Ascending aorta (tissue), 2 donors: Measurements from ENCODE around the gene GARRE1. TPM values are rescaled to one million over a fixed set of nuclear protein-coding genes. Genes with fewer than 3 reads are reported as not detected.

Source experiments
- DNase-seq, 2 donors: peaks; one replicate each; pipeline ENCODE4 v3.0.0-alpha.2; 2019; ENCODE audit warnings: low spot score in 2 of 2
- H3K27ac ChIP-seq, 2 donors: fragments of 200-600 bp; sonication (generic); one replicate each; pipeline ENCODE4 v1.5.1; 2016 to 2017; ENCODE audit warnings: mild to moderate bottlenecking in 1 of 2
- H3K27me3 ChIP-seq: fragments of 200-600 bp; sonication (generic); one replicate; pipeline ENCODE4 v1.5.1; 2017
- H3K36me3 ChIP-seq, 2 donors: fragments of 200-600 bp; sonication (generic); one replicate each; pipeline ENCODE4 v1.5.1; 2016
- H3K4me1 ChIP-seq, 2 donors: fragments of 200-600 bp; sonication (generic); one replicate each; pipeline ENCODE4 v1.5.1; 2016 to 2017; ENCODE audit warnings: mild to moderate bottlenecking in 1 of 2
- H3K4me3 ChIP-seq, 2 donors: fragments of 200-600 bp; sonication (generic); one replicate each; pipeline ENCODE4 v1.5.1; 2016 to 2017; ENCODE audit warnings: mild to moderate bottlenecking in 1 of 2
- H3K9me3 ChIP-seq, 2 donors: fragments of 200-600 bp; sonication (generic); one replicate each; pipeline ENCODE4 v1.5.1; 2016
- intact Hi-C: fragments of 100-400 bp; cut with DNase I; formaldehyde crosslinking; loops from one replicate; pipeline ENCODE4 v1.15.1; 2023
- total RNA-seq: library from RNA; depleted of rRNA; stranded (reverse); fragments of >200 nt; gene quantifications from one replicate; pipeline ENCODE4 v1.1.0, GENCODE V29; 2016
- TF ChIP-seq, protein P1 (sequence below), 3 experiments: fragments of 200-600 bp in 2 of 3; fragments of 450-650 bp in 1 of 3; sonication (generic) in 2 of 3; IDR thresholded peaks; one replicate each; pipeline ENCODE4 v1.5.1; 2016 to 2019; ENCODE audit warnings: antibody characterized with exemption in 3 of 3, mild to moderate bottlenecking in 1 of 3, moderate library complexity in 1 of 3

GARRE1 gene
- total RNA-seq, 1 donor from 2014 or later, result 59.2 TPM

DNA sequence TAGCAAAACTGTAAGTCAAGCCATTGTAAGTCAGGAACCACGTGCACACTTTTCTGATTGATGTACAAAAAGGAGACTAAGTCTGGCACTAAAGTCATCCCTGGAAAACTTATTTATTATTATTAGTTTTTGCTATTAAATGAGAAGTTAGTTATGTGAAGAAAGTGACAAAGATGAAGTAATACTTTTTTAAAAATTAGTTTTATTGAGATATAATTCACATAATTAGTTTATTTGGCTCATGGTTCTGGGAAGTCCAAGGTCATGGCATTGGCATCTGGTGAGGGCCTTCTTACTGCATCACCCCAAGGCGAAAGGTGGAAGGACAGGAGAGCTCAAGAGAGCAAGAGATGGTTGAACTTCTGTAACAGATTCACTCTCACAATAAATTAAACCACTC lies 36.9 kb downstream of the GARRE1 start:
- H3K4me3 ChIP-seq, result no peak overlapping the region
- no peak for DNase-seq
- no peaks in the 10 kb centered on the region for H3K27me3 ChIP-seq
- peaks cover 0 to 4% of the 10 kb centered on the region in 2 donors for H3K36me3 ChIP-seq
- intact Hi-C loops, result no loop called here
- H3K9me3 ChIP-seq, result no peaks in the 10 kb centered on the region
- H3K27ac ChIP-seq, result no peak overlapping the region
- TF ChIP-seq, protein P1, sequence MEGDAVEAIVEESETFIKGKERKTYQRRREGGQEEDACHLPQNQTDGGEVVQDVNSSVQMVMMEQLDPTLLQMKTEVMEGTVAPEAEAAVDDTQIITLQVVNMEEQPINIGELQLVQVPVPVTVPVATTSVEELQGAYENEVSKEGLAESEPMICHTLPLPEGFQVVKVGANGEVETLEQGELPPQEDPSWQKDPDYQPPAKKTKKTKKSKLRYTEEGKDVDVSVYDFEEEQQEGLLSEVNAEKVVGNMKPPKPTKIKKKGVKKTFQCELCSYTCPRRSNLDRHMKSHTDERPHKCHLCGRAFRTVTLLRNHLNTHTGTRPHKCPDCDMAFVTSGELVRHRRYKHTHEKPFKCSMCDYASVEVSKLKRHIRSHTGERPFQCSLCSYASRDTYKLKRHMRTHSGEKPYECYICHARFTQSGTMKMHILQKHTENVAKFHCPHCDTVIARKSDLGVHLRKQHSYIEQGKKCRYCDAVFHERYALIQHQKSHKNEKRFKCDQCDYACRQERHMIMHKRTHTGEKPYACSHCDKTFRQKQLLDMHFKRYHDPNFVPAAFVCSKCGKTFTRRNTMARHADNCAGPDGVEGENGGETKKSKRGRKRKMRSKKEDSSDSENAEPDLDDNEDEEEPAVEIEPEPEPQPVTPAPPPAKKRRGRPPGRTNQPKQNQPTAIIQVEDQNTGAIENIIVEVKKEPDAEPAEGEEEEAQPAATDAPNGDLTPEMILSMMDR (IDR thresholded peaks at IDR 0.05), result no peak
- H3K4me1 ChIP-seq, result no peaks in the 10 kb centered on the region

DNA sequence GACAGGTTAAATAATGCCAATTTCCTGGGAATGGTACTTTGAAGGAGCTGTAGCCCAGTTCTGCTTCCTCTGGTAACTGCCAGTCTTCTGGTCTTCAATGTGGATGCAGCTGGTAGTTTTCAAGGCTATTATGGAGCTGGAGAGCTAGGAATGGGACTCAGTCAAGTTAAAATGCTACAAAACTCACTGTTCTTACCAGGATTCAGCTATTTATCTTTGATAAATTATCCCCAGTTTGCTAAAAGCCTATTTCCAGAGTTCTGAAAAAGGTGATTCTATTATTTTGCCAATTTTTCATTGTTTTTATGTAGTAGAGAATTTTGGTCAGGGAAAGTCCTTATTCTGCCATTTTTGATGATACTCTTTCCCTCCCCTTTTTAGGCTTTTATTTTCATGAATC lies 40.7 kb downstream of the GARRE1 start:
- DNase-seq, result no peak
- intact Hi-C loops, result no loop called here
- Histone ChIP-seq H3K27me3 (no peaks in the 10 kb centered on the region), H3K27ac (peak overlapping the region; percentile 21 to 26), H3K9me3 (no peaks in the 10 kb centered on the region), H3K4me3 (no peak overlapping the region), H3K36me3 (peaks cover 2 to 5% of the 10 kb centered on the region in 2 donors), H3K4me1 (no peaks in the 10 kb centered on the region)
- TF ChIP-seq, protein P1 (IDR thresholded peaks at IDR 0.05), result no peak

DNA sequence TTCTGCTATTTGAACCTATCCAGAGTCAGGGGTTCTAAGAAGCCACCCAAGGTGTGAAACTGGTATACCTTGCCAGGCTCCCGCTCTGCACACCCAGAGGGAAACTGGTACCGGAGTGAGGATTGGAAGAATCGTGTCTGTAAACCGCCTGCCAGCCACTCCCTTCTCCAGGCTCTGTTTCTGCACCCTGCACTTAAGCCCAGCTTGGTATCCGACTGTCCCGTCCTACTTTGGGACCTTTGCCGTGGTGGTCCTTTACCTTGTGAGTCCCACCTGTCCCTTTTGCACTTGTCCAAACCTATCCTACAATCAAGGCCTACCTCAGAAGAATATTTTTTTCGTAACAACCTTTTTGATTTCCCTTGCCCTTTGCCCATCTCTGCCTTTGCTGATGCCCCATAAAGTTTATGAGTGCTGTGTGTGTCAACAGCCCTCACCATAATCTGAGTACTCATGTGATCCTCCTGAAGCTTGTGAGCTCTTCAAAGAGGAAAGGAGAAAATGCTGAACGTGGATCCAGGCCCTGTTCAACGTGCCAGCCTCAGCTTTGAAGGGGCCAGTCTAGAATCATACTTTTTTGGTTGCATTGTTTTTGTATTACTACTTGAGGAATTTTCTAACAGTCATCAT lies 44.7 kb downstream of the GARRE1 start:
- no peak for DNase-seq

DNA sequence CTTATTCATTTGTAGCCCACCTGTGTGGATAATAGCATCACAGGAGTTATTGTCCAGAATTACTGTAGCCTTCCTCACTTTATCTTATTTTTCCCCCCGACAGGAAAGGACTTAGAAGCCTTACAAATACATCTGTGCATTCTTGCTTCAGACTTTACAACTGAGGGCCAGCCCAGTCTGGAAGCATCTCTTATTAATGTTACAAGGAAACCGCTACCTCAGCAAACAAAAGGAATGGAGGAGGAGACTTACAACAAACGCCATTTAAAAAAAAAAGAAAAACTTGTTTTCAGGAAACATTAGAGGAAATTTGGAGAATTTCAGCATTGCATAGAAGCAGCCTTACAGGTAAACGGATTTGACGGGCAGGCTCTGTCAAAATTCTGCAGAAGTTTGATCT lies 45.2 kb downstream of the GARRE1 start:
- Histone ChIP-seq H3K27ac (no peak overlapping the region), H3K4me3 (no peak overlapping the region), H3K4me1 (no peaks in the 10 kb centered on the region), H3K36me3 (peaks cover 18 to 37% of the 10 kb centered on the region in 2 donors), H3K9me3 (no peaks in the 10 kb centered on the region), H3K27me3 (no peaks in the 10 kb centered on the region)
- intact Hi-C loops, result no loop called here
- DNase-seq, result no peak
- TF ChIP-seq, protein P1 (IDR thresholded peaks at IDR 0.05), result no peak

More for the DNA sequence above, 44.7 kb downstream of the GARRE1 start:
- TF ChIP-seq, protein P1 (IDR thresholded peaks at IDR 0.05), result no peak
- peaks cover 18 to 34% of the 10 kb centered on the region in 2 donors for H3K36me3 ChIP-seq
- H3K9me3 ChIP-seq, result no peaks in the 10 kb centered on the region
- intact Hi-C loops, result no loop called here
- H3K27ac ChIP-seq, result peak overlapping the region in 1 of 2 donors; percentile 37
- H3K27me3 ChIP-seq, result no peaks in the 10 kb centered on the region
- H3K4me3 ChIP-seq, result no peak overlapping the region
- H3K4me1 ChIP-seq, result no peaks in the 10 kb centered on the region

DNA sequence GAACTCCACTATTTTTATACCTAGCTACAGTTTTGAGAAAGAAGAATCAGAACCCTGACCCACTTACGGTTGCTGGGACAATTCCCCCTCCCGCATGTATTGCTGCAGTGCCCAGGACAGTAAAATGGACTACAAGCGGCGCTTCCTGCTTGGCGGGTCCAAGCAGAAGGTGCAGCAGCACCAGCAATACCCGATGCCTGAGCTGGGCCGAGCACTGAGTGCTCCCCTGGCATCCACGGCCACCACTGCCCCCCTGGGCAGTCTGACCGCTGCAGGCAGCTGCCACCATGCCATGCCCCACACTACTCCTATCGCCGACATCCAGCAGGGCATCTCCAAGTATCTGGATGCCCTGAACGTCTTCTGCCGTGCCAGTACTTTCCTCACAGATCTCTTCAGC lies 46.0 kb downstream of the GARRE1 start:
- H3K27ac ChIP-seq, result no peak overlapping the region
- H3K9me3 ChIP-seq, result no peaks in the 10 kb centered on the region
- peaks cover 3 to 4% of the 10 kb centered on the region in 2 donors for H3K4me1 ChIP-seq
- H3K36me3 ChIP-seq, result peaks cover 18 to 37% of the 10 kb centered on the region in 2 donors
- TF ChIP-seq, protein P1 (IDR thresholded peaks at IDR 0.05), result no peak
- no peak overlapping the region for H3K4me3 ChIP-seq
- DNase-seq, result no peak
- intact Hi-C loops, result no loop called here
- H3K27me3 ChIP-seq, result no peaks in the 10 kb centered on the region
